Stimulated activated naive CD8-positive, alpha-beta T cell treated with anti-CD3 and anti-CD28 coated beads, Interleukin-15, Interleukin-2, amounts not matched to agents 100 ng/mL and 50 ng/mL, for 24 hours (primary cell): Measurements from ENCODE around the gene PHF19.
A peak's percentile ranks its signal among the peaks of the same experiment; 100 is the strongest.

Experiments used
- H3K27ac Mint-ChIP-seq: one replicate; pipeline ENCODE4 v1.8.0; 2021; ENCODE audit warnings: mild to moderate bottlenecking, mixed read lengths
- H3K27me3 Mint-ChIP-seq: one replicate; pipeline ENCODE4 v1.8.0; 2021; ENCODE audit warnings: mixed read lengths
- H3K36me3 Mint-ChIP-seq: one replicate; pipeline ENCODE4 v1.8.0; 2021; ENCODE audit warnings: low read depth, mixed read lengths
- H3K4me1 Mint-ChIP-seq: one replicate; pipeline ENCODE4 v1.8.0; 2021; ENCODE audit warnings: low read depth, mixed read lengths
- H3K4me3 Mint-ChIP-seq: one replicate; pipeline ENCODE4 v1.8.0; 2021; ENCODE audit warnings: mild to moderate bottlenecking, mixed read lengths
- H3K9me3 Mint-ChIP-seq: one replicate; pipeline ENCODE4 v1.8.0; 2021; ENCODE audit warnings: mixed read lengths

Gene PHF19

GRCh38 chr9:120846251-120846889, 30.6 kb downstream of the PHF19 start:
- Mint-ChIP-seq H3K27ac (peak overlapping the region; percentile 95), H3K4me3 (peak overlapping the region; percentile 97), H3K27me3 (no peaks in the 10 kb centered on the region), H3K9me3 (no peaks in the 10 kb centered on the region), H3K36me3 (peaks cover 21% of the 10 kb centered on the region), H3K4me1 (peaks cover 66% of the 10 kb centered on the region)

- peak overlapping the region; percentile 97 for H3K4me3 Mint-ChIP-seq
- no peaks in the 10 kb centered on the region for H3K27me3 Mint-ChIP-seq
- H3K4me1 Mint-ChIP-seq, result peaks cover 70% of the 10 kb centered on the region
- no peaks in the 10 kb centered on the region for H3K9me3 Mint-ChIP-seq
- peaks cover 23% of the 10 kb centered on the region for H3K36me3 Mint-ChIP-seq
- peak overlapping the region; percentile 95 for H3K27ac Mint-ChIP-seq
These were observed 31.7 kb downstream of the PHF19 start for GRCh38 chr9:120845255-120845654.

GRCh38 chr9:120842685-120843485, 34.1 kb downstream of the PHF19 start, which contains the start of gene PSMD5:
PSMD5 (minus strand) TSS chr9:120842922; CDS start chr9:120842909, 13 bp downstream.
- no peaks in the 10 kb centered on the region for H3K9me3 Mint-ChIP-seq
- peak within 1 kb of the TSS; percentile 97 for H3K4me3 Mint-ChIP-seq
- H3K27me3 Mint-ChIP-seq, result no peaks in the 10 kb centered on the region
- H3K27ac Mint-ChIP-seq, result peak within 1 kb of the TSS; percentile 95
- peaks cover 87% of the 10 kb centered on the region for H3K4me1 Mint-ChIP-seq
- peaks cover 41% of the 10 kb centered on the region for H3K36me3 Mint-ChIP-seq

- H3K9me3 Mint-ChIP-seq, result no peaks in the 10 kb centered on the region
- peaks cover 87% of the 10 kb centered on the region for H3K4me1 Mint-ChIP-seq
- peak overlapping the region; percentile 97 for H3K4me3 Mint-ChIP-seq
- H3K27me3 Mint-ChIP-seq, result no peaks in the 10 kb centered on the region
- peaks cover 49% of the 10 kb centered on the region for H3K36me3 Mint-ChIP-seq
- H3K27ac Mint-ChIP-seq, result peak overlapping the region; percentile 95
These were observed 34.9 kb downstream of the PHF19 start for GRCh38 chr9:120841930-120842684.

GRCh38 chr9:120839146-120839545, 37.8 kb downstream of the PHF19 start:
- Mint-ChIP-seq H3K27ac (peak overlapping the region; percentile 86), H3K4me1 (peaks cover 64% of the 10 kb centered on the region)

GRCh38 chr9:120837921-120838320, 39.1 kb downstream of the PHF19 start:
- peaks cover 54% of the 10 kb centered on the region for H3K4me1 Mint-ChIP-seq
- H3K36me3 Mint-ChIP-seq, result peaks cover 61% of the 10 kb centered on the region
- no peaks in the 10 kb centered on the region for H3K9me3 Mint-ChIP-seq
- H3K4me3 Mint-ChIP-seq, result no peak overlapping the region
- no peaks in the 10 kb centered on the region for H3K27me3 Mint-ChIP-seq
- H3K27ac Mint-ChIP-seq, result peak overlapping the region; percentile 71

More at GRCh38 chr9:120839146-120839545, 37.8 kb downstream of the PHF19 start:
- peak overlapping the region; percentile 60 for H3K4me3 Mint-ChIP-seq
- H3K27me3 Mint-ChIP-seq, result no peaks in the 10 kb centered on the region
- no peaks in the 10 kb centered on the region for H3K9me3 Mint-ChIP-seq
- peaks cover 58% of the 10 kb centered on the region for H3K36me3 Mint-ChIP-seq

- no peaks in the 10 kb centered on the region for H3K27me3 Mint-ChIP-seq
- H3K4me1 Mint-ChIP-seq, result peaks cover 22% of the 10 kb centered on the region
- no peak overlapping the region for H3K27ac Mint-ChIP-seq
- H3K36me3 Mint-ChIP-seq, result peaks cover 71% of the 10 kb centered on the region
- no peak overlapping the region for H3K4me3 Mint-ChIP-seq
- no peaks in the 10 kb centered on the region for H3K9me3 Mint-ChIP-seq
These were observed 43.7 kb downstream of the PHF19 start for GRCh38 chr9:120833325-120833724.

GRCh38 chr9:120832807-120833206, 44.2 kb downstream of the PHF19 start:
- H3K4me3 Mint-ChIP-seq, result no peak overlapping the region
- peak overlapping the region; percentile 7 for H3K27ac Mint-ChIP-seq
- H3K27me3 Mint-ChIP-seq, result no peaks in the 10 kb centered on the region
- H3K4me1 Mint-ChIP-seq, result peaks cover 17% of the 10 kb centered on the region
- H3K9me3 Mint-ChIP-seq, result no peaks in the 10 kb centered on the region
- H3K36me3 Mint-ChIP-seq, result peaks cover 65% of the 10 kb centered on the region

GRCh38 chr9:120830865-120831264, 46.1 kb downstream of the PHF19 start:
- no peak overlapping the region for H3K4me3 Mint-ChIP-seq
- peaks cover 69% of the 10 kb centered on the region for H3K36me3 Mint-ChIP-seq
- no peak overlapping the region for H3K27ac Mint-ChIP-seq
- peaks cover 5% of the 10 kb centered on the region for H3K4me1 Mint-ChIP-seq
- no peaks in the 10 kb centered on the region for H3K9me3 Mint-ChIP-seq
- no peaks in the 10 kb centered on the region for H3K27me3 Mint-ChIP-seq

- H3K27ac Mint-ChIP-seq, result peak overlapping the region; percentile 1
These were observed 46.8 kb downstream of the PHF19 start for GRCh38 chr9:120830151-120830550.

GRCh38 chr9:120829650-120830049, 47.3 kb downstream of the PHF19 start:
- Mint-ChIP-seq H3K27me3 (no peaks in the 10 kb centered on the region), H3K4me3 (no peak overlapping the region), H3K4me1 (peaks cover 4% of the 10 kb centered on the region), H3K27ac (peak overlapping the region; percentile 1), H3K36me3 (peaks cover 71% of the 10 kb centered on the region), H3K9me3 (no peaks in the 10 kb centered on the region)

More at GRCh38 chr9:120830151-120830550, 46.8 kb downstream of the PHF19 start:
- Mint-ChIP-seq H3K4me1 (peaks cover 4% of the 10 kb centered on the region), H3K27me3 (no peaks in the 10 kb centered on the region), H3K9me3 (no peaks in the 10 kb centered on the region), H3K4me3 (no peak overlapping the region), H3K36me3 (peaks cover 71% of the 10 kb centered on the region)

- Mint-ChIP-seq H3K27me3 (no peaks in the 10 kb centered on the region), H3K9me3 (no peaks in the 10 kb centered on the region), H3K36me3 (peaks cover 85% of the 10 kb centered on the region), H3K4me1 (no peaks in the 10 kb centered on the region), H3K27ac (no peak overlapping the region), H3K4me3 (no peak overlapping the region)
These were observed 56.9 kb downstream of the PHF19 start for GRCh38 chr9:120820095-120820494.

GRCh38 chr9:120818595-120818994, 58.4 kb downstream of the PHF19 start:
- Mint-ChIP-seq H3K27me3 (no peaks in the 10 kb centered on the region), H3K27ac (no peak overlapping the region), H3K4me1 (peaks cover 4% of the 10 kb centered on the region), H3K36me3 (peaks cover 76% of the 10 kb centered on the region), H3K4me3 (no peak overlapping the region), H3K9me3 (no peaks in the 10 kb centered on the region)

- Mint-ChIP-seq H3K4me1 (peaks cover 11% of the 10 kb centered on the region), H3K27ac (no peak overlapping the region), H3K9me3 (peaks cover 8% of the 10 kb centered on the region), H3K36me3 (peaks cover 57% of the 10 kb centered on the region), H3K27me3 (no peaks in the 10 kb centered on the region), H3K4me3 (no peak overlapping the region)
These were observed 61.9 kb downstream of the PHF19 start for GRCh38 chr9:120815075-120815474.

GRCh38 chr9:120808931-120809330, 68.1 kb downstream of the PHF19 start:
- Mint-ChIP-seq H3K27me3 (no peaks in the 10 kb centered on the region), H3K4me3 (no peak overlapping the region), H3K36me3 (peaks cover 53% of the 10 kb centered on the region), H3K27ac (no peak overlapping the region), H3K4me1 (peaks cover 11% of the 10 kb centered on the region), H3K9me3 (peaks cover 33% of the 10 kb centered on the region)
